CD4-positive, alpha-beta T cell treated with Interleukin-4 for 1 hour (primary cell): Measurements from ENCODE around the gene TP53TG3D.
"Not testable (repeated sequence)": the region's sequence is repeated elsewhere in the genome, so short reads cannot be mapped to it uniquely, and the experiment has no call there.

Experiments
- DNase-seq, 2 donors: peaks; one replicate each; pipeline ENCODE4 v3.0.0-alpha.2; 2020 to 2022

TP53TG3D gene, protein sequence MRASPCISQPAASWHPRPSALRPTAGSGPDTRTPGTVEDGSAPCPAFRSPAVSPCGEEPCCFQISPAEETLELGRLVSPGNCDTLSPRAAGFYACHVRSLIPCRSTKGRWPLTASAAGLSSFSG

GRCh38 chr16:32252986-32253385 is at the start of gene TP53TG3D:
Gene TP53TG3D, plus strand, starts transcription at chr16:32253286. Its CDS starts 68 bp downstream, at chr16:32253354.
- DNase-seq: not testable (repeated sequence)

DNA sequence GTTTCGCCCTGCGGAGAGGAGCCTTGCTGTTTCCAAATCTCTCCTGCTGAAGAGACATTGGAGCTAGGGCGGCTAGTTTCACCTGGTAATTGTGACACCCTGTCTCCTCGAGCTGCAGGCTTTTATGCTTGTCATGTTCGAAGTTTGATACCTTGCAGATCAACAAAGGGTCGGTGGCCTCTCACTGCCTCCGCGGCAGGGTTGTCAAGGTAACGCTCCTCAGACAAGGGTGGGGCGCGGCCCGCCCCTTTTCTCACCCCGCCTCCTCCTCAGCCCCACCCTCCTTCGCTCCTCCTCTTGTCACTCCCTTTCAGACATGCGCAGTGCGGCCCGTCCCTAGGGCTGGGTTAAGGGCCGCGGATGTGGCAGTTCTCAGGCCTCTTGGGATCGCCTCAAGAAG is 421 bp downstream of the TP53TG3D start:
- DNase-seq: peak; percentile 16 to 27

GRCh38 chr16:32261526-32261925 is 8.4 kb downstream of the TP53TG3D start:
- DNase-seq: not testable (repeated sequence)

- not testable (repeated sequence) for DNase-seq
Measured at GRCh38 chr16:32263552-32263951, 10.5 kb downstream of the TP53TG3D start.

DNA sequence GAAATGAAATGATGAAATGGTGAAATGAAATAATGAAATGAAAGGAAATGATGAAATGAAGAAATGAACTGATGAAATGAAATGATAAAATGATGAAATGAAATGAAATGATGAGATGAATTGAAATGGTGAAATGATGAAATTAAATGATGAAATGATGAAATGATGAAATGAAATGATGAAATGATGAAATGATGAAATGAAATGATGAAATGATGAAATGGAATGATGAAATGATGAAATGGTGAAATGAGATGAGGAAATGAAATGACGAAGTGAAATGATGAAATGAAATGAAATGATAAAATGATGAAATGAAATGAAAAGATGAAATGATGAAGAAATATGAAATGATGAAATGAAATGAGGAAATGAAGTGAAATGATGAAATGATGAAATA is 28.8 kb downstream of the TP53TG3D start:
- not testable (repeated sequence) for DNase-seq

DNA sequence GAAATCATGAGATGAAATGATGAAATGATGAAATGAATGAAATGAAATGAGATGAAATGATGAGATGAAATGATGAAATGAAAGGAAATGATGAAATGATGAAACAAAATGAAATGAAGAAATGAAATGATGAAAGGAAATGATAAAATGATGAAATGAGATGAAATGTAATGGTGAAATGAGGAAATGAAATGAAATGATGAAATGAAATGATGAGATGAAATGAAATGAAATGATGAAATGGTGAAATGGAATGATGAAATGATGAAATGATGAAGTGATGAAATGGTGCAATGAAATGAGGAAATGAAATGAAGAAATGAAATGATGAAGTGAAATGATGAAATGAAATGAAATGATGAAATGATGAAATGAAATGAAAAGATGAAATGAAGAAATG is 29.9 kb downstream of the TP53TG3D start:
- not testable (repeated sequence) for DNase-seq

- DNase-seq: not testable (repeated sequence)
Measured at GRCh38 chr16:32283917-32284495, 30.9 kb downstream of the TP53TG3D start.

DNA sequence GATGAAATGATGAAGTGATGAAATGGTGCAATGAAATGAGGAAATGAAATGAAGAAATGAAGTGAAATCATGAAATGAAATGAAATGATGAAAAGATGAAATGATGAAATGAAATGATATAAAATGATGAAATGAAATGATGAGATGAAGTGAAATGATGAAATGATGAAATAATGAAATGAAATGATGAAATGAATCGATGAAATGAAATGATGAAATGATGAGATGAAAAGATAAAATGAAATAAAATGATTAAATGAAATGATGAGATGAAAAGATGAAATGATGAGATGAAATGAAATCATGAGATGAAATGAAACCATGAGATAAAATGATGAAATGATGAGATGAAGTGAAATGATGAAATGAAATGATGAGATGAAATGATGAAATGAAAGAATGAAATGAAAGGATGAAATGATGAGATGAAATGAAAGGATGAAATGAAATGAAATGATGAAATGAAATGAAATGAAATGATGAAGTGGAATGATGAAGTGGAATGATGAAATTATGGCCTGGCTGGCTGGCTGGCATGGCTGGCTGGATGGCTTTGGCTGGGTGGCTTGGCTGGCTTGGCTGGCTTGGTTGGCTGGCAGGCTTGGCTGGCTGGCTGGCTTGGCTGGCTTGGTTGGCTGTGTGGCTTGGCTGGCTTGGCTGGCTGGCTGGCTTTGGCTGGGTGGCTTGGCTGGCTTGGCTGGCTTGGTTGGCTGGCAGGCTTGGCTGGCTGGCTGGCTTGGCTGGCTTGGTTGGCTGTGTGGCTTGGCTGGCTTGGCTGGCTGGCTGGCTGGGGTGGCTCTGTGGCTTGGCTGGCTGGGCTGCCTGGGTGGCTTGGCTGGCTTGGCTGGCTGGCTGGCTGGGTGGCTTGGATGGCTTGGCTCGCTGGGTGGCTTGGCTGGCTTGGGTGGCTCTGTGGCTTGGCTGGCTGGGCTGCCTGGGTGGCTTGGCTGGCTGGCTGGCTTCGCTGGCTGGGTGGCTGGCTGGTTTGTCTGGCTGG is 32.0 kb downstream of the TP53TG3D start:
- DNase-seq: peak in 1 of 2 donors; percentile 10

DNA sequence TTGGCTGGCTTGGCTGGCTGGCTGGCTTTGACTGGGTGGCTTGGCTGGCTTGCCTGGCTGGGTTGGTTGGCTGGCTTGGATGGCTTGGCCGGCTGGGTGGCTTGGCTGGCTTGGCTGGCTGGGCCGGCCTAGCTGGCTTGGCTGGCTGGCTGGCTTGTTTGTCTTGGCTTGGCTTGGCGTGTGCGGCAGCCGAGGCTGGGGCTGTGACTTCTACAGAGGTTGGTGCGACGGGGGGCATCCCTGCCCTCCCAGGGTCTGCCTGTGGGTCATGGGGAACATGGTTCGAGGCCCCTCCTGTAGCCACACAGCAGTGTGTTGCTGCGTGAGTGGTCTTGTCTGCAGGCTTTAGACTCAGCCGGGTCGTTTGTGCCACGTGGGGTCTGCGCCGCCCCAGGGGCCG is 33.1 kb downstream of the TP53TG3D start:
- not testable (repeated sequence) for DNase-seq

DNA sequence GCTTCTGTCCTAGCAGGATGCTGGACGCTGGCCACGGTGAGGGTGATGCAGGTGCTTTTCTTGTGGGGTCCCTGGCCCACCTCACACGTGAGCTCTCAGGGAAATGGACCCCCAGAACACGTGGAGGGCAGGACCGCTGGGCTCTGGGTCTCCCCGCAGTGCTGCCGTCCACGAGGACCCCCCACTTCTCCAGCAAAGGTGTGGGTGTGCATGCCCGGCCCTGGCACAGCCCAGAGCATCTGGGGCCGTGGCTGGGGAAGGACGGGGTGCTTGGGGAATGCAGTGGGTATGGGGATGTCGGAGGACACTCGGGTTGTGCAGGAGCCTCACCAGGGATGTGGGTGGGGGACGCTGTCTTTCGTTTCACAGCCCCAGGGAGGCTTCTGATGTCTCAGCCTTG is 34.7 kb downstream of the TP53TG3D start:
- DNase-seq: not testable (repeated sequence)

DNA sequence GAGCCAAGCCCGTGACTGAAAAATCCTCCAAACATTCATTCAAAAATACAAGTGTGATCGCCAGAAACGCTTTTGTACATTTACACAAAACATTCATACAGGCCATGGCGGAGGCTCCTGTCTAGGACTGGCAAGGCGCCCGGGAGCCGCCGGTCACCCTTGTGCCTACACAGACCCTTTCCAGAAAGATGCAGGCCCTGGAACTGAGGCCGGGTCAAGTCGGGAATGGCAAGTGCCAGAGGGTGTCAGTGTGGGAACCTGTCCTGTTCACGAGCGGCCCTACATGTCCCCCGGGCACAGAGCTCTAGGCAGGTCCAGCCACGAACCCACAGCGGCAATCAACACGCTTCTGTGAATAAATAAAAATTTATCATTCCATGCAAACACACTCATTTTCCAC is 36.1 kb downstream of the TP53TG3D start:
- not testable (repeated sequence) for DNase-seq

DNA sequence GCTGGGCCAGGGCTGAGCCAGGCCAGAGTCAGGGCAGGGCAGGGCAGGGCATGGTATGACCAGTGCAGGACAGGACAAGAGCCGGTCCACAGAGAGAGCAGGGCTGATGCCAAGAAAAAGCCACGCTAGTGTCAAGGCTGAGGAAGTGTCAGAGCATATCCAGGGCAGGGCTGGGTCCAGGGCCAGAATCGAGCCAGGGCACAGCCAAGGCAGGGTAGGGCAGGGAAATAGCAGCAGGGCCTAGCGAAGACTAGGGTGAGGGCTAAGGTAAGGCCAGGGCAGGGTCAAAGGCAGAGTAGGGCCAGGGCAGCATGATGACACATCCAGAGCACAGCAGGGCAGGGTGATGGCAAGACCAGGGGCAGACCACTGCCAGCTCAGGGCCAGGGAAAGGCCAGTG is 49.7 kb downstream of the TP53TG3D start:
- not testable (repeated sequence) for DNase-seq
